Mesendoderm (in vitro differentiated cells): ENCODE data around the gene DCK. TPM values are rescaled to one million over a fixed set of nuclear protein-coding genes. Genes with fewer than 3 reads are reported as not detected.

Source experiments
- DNase-seq: peaks from one replicate; pipeline ENCODE4 v3.0.0; 2013
- H2AK5ac ChIP-seq: 2 replicates; pipeline ENCODE4 v1.6.1; 2013; ENCODE audit warnings: low read length, inconsistent platforms
- H2BK120ac ChIP-seq: 2 replicates; pipeline ENCODE4 v1.6.1; 2013; ENCODE audit warnings: low read depth, mild to moderate bottlenecking, low read length, moderate library complexity, mixed read lengths
- H2BK15ac ChIP-seq: replicated peaks from 2 replicates; pipeline ENCODE4 v1.6.1; 2013; ENCODE audit warnings: low read depth, mild to moderate bottlenecking, moderate library complexity
- H2BK5ac ChIP-seq: 2 replicates; pipeline ENCODE4 v1.6.1; 2013; ENCODE audit warnings: low read length, inconsistent platforms
- H3K18ac ChIP-seq: 2 replicates; pipeline ENCODE4 v1.6.1; 2013; ENCODE audit warnings: mild to moderate bottlenecking, low read length, mixed read lengths
- H3K23ac ChIP-seq: one replicate; pipeline ENCODE4 v1.6.1; 2013; ENCODE audit warnings: low read length
- H3K27ac ChIP-seq: 2 replicates; pipeline ENCODE4 v1.5.1; 2013; ENCODE audit warnings: low read depth, mild to moderate bottlenecking, inconsistent platforms, low read length, moderate library complexity
- H3K27me3 ChIP-seq: 2 replicates; pipeline ENCODE4 v1.6.1; 2013; ENCODE audit warnings: low read length, control low read depth, mild to moderate bottlenecking, inconsistent platforms; ENCODE audit not compliant: insufficient read depth, poor library complexity
- H3K36me3 ChIP-seq: 2 replicates; pipeline ENCODE4 v1.6.1; 2013; ENCODE audit warnings: low read length, inconsistent platforms; ENCODE audit not compliant: control insufficient read depth, insufficient read depth
- H3K4ac ChIP-seq: one replicate; pipeline ENCODE4 v1.6.1; 2013; ENCODE audit warnings: low read depth, mild to moderate bottlenecking, low read length, moderate library complexity
- H3K4me1 ChIP-seq: 2 replicates; pipeline ENCODE4 v1.6.1; 2013; ENCODE audit warnings: low read depth, low read length, inconsistent platforms; ENCODE audit not compliant: control insufficient read depth
- H3K4me2 ChIP-seq: 2 replicates; pipeline ENCODE4 v1.6.1; 2013; ENCODE audit warnings: low read length
- H3K4me3 ChIP-seq: 2 replicates; pipeline ENCODE4 v1.5.1; 2013; ENCODE audit warnings: mild to moderate bottlenecking, low read length
- H3K56ac ChIP-seq: one replicate; pipeline ENCODE4 v1.6.1; 2013; ENCODE audit warnings: low read length
- H3K79me1 ChIP-seq: 2 replicates; pipeline ENCODE4 v1.6.1; 2013; ENCODE audit warnings: low read length, inconsistent platforms
- H3K79me2 ChIP-seq: 2 replicates; pipeline ENCODE4 v1.6.1; 2013; ENCODE audit warnings: mild to moderate bottlenecking, low read length; ENCODE audit not compliant: control insufficient read depth, insufficient read depth
- H3K9ac ChIP-seq: 2 replicates; pipeline ENCODE4 v1.6.1; 2013; ENCODE audit warnings: low read length, inconsistent platforms
- H4K5ac ChIP-seq: one replicate; pipeline ENCODE4 v1.6.1; 2013; ENCODE audit warnings: low read length
- H4K8ac ChIP-seq: one replicate; pipeline ENCODE4 v1.6.1; 2013; ENCODE audit warnings: low read depth, mild to moderate bottlenecking, control low read depth, low read length, moderate library complexity
- WGBS: extraction: QIAGEN DNeasy Blood & Tissue Kit; methylation state at CpG from one replicate; pipeline ENCODE4 v1.1.7; 2013; ENCODE audit warnings: low lambda C conversion rate, missing lambda C conversion rate; ENCODE audit not compliant: insufficient coverage; ENCODE audit errors: extremely low coverage; 5-methylcytosine and 5-hydroxymethylcytosine counted together
- polyA plus RNA-seq, 2 experiments: library from polyadenylated mRNA; stranded (reverse); fragments of 200-250 nt; gene quantifications; one replicate each; pipeline ENCODE4 v1.2.3, GENCODE V29; 2013

The DCK gene
- 13.1 TPM for polyA plus RNA-seq (2013, experiment 1 of 2)
- polyA plus RNA-seq (2013, experiment 2 of 2) = 13.9 TPM

DNA sequence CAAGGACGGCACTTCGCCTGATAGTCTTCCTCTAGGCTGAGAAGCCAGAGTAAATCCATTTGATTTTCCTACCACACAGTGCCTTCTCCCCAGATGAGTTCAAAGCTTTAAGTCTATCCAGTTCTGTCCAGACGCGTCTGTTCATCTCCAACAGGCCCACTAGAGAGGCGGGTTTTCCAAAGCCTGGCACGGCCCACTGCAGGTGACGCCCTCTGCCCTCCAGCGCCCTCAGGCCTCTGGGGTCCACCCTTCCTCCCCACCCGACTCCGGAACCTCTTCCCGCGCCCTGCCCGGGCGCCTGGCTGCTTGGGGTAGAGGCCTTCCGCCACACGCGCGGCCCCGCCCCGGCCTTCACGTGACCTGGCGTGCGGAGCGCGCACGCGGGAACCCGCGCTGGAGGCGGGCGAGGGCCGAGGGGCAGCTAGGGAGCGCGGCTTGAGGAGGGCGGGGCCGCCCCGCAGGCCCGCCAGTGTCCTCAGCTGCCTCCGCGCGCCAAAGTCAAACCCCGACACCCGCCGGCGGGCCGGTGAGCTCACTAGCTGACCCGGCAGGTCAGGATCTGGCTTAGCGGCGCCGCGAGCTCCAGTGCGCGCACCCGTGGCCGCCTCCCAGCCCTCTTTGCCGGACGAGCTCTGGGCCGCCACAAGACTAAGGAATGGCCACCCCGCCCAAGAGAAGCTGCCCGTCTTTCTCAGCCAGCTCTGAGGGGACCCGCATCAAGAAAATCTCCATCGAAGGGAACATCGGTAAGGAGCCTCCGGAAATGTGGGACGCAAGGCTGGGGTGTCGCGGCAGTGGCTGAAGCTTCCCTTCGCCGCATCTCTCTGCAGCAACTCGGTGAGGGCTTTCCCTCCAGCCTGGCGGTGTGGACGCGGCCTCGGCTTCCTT is at the start of gene DCK:
TSS of gene DCK (plus strand) at position 469 of the 888 bp plus-strand sequence. CDS start at position 656, 187 bp downstream.
- peak; percentile 96 for DNase-seq
- peaks cover 4% of the 10 kb centered on the region for H3K4me1 ChIP-seq
- WGBS = no CpG with 5 or more reads among the region's 74 CpGs

DNA sequence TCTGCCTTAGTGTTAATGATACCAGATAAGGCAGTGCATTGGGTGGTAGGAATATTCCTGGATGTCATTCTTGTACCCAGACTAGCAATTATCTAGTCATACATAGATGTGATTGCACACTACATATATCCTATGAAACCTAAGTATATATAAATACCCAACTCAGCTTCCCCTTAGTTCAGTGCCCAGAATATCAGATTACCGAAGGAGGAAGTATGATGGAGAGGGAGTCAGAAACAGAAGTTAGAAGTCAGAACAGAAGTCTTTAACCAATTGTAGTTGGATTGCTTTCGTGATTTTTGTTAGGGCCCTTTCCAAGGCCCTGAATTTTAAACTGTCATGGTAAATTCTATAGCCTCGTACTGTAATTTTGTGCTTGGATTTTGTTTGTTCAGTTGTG is 48.4 kb upstream of the DCK start:
- no CpG with 5 or more reads among the region's 3 CpGs for WGBS
- H3K27ac ChIP-seq = no peak overlapping the region

More for the DNA sequence above, at the start of gene DCK:
- Histone ChIP-seq H3K27me3 (no peaks in the 10 kb centered on the region), H3K9ac (peak within 1 kb of the TSS; percentile 99), H4K8ac (no peak within 1 kb of the TSS), H2BK5ac (peak within 1 kb of the TSS; percentile 27), H3K27ac (peak within 1 kb of the TSS; percentile 49), H2BK120ac (no peak within 1 kb of the TSS), H3K4me3 (peak within 1 kb of the TSS; percentile 88), H3K56ac (peak within 1 kb of the TSS; percentile 99), H3K79me2 (peaks cover 29% of the 10 kb centered on the region), H3K4me2 (peak within 1 kb of the TSS; percentile 29), H3K79me1 (peaks cover 5% of the 10 kb centered on the region), H2AK5ac (peak within 1 kb of the TSS; percentile 25), H4K5ac (peak within 1 kb of the TSS; percentile 91), H3K36me3 (no peaks in the 10 kb centered on the region), H3K18ac (peak within 1 kb of the TSS; percentile 11), H2BK15ac (no peak within 1 kb of the TSS), H3K23ac (peak within 1 kb of the TSS; percentile 29), H3K4ac (peak within 1 kb of the TSS; percentile 61)

GRCh38 chr4:70945452-70946055 is 47.9 kb upstream of the DCK start:
- peaks cover 7% of the 10 kb centered on the region for H3K79me1 ChIP-seq
- no peak overlapping the region for H2BK15ac ChIP-seq
- no peak overlapping the region for H2BK120ac ChIP-seq
- H3K4ac ChIP-seq = no peak overlapping the region
- H3K9ac ChIP-seq = no peak overlapping the region
- no peak overlapping the region for H3K4me2 ChIP-seq
- H3K27ac ChIP-seq = no peak overlapping the region
- no peak overlapping the region for H3K18ac ChIP-seq
- H3K4me1 ChIP-seq = no peaks in the 10 kb centered on the region
- DNase-seq = no peak
- no CpG with 5 or more reads among the region's 3 CpGs for whole genome bisulfite sequencing
- H3K36me3 ChIP-seq = no peaks in the 10 kb centered on the region
- no peak overlapping the region for H4K5ac ChIP-seq
- peaks cover 13% of the 10 kb centered on the region for H3K79me2 ChIP-seq
- no peak overlapping the region for H3K4me3 ChIP-seq
- no peak overlapping the region for H3K23ac ChIP-seq
- H3K27me3 ChIP-seq = no peaks in the 10 kb centered on the region
- H4K8ac ChIP-seq = no peak overlapping the region
- H2BK5ac ChIP-seq = no peak overlapping the region
- H3K56ac ChIP-seq = no peak overlapping the region
- no peak overlapping the region for H2AK5ac ChIP-seq

More for the DNA sequence above, 48.4 kb upstream of the DCK start:
- Histone ChIP-seq H3K36me3 (no peaks in the 10 kb centered on the region), H3K4me3 (no peak overlapping the region), H2BK120ac (no peak overlapping the region), H4K5ac (no peak overlapping the region), H3K18ac (no peak overlapping the region), H3K4me1 (no peaks in the 10 kb centered on the region), H3K79me1 (peaks cover 7% of the 10 kb centered on the region), H3K79me2 (peaks cover 14% of the 10 kb centered on the region), H3K27me3 (no peaks in the 10 kb centered on the region), H2AK5ac (no peak overlapping the region), H3K23ac (no peak overlapping the region), H2BK5ac (no peak overlapping the region), H3K9ac (no peak overlapping the region), H2BK15ac (no peak overlapping the region), H3K4me2 (no peak overlapping the region), H4K8ac (no peak overlapping the region), H3K4ac (no peak overlapping the region), H3K56ac (no peak overlapping the region)
- no peak for DNase-seq

GRCh38 chr4:70946939-70947338 is 46.5 kb upstream of the DCK start:
- Histone ChIP-seq H2BK5ac (no peak overlapping the region), H2BK120ac (no peak overlapping the region), H3K27ac (no peak overlapping the region), H3K4me3 (no peak overlapping the region), H3K56ac (no peak overlapping the region), H2AK5ac (no peak overlapping the region), H3K23ac (no peak overlapping the region), H3K9ac (no peak overlapping the region), H2BK15ac (no peak overlapping the region), H4K5ac (no peak overlapping the region), H3K4ac (no peak overlapping the region), H3K4me1 (no peaks in the 10 kb centered on the region), H3K27me3 (no peaks in the 10 kb centered on the region), H3K79me2 (peaks cover 18% of the 10 kb centered on the region), H3K79me1 (peaks cover 7% of the 10 kb centered on the region), H3K4me2 (no peak overlapping the region), H3K36me3 (no peaks in the 10 kb centered on the region), H3K18ac (no peak overlapping the region), H4K8ac (no peak overlapping the region)
- no peak for DNase-seq
- WGBS = no CpG with 5 or more reads among the region's 4 CpGs

DNA sequence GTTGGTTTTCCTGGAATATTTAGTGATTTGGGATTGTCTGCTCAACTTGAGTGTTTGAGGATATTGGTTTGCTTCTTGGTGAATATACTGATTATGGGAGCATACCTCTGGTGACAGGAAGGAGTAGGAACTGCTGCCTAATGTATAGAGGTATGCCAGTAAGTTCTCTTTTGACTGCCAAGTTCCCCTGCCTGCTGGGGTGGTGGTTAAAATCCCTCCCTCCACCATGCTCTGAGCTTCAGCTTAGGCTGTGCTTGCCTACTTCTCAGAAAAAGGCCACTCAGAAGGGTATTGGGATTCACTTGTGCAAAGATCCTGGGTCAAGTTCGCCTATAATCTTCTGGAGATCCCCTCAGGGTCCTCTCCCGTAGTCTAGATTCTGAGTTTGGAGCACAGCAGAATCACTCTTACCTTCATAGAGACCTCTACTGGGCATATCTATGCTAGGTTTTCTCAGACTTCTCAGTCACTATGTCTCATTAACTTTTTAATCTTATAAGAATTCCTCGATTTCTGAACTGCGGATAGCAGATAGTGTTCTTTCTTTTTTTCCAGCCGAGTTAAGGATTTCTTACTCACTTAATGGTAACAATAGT is 44.7 kb upstream of the DCK start:
- Histone ChIP-seq H2BK5ac (no peak overlapping the region), H3K4me2 (no peak overlapping the region), H4K5ac (no peak overlapping the region), H3K23ac (no peak overlapping the region), H2BK15ac (no peak overlapping the region), H3K4me3 (no peak overlapping the region), H4K8ac (no peak overlapping the region), H3K56ac (no peak overlapping the region), H3K79me1 (peaks cover 6% of the 10 kb centered on the region), H3K36me3 (no peaks in the 10 kb centered on the region), H2BK120ac (no peak overlapping the region), H3K27me3 (no peaks in the 10 kb centered on the region), H2AK5ac (no peak overlapping the region), H3K18ac (no peak overlapping the region), H3K4ac (no peak overlapping the region), H3K9ac (no peak overlapping the region), H3K4me1 (no peaks in the 10 kb centered on the region), H3K79me2 (peaks cover 17% of the 10 kb centered on the region), H3K27ac (no peak overlapping the region)
- peak; percentile 21 for DNase-seq
- WGBS = no CpG with 5 or more reads among the region's 5 CpGs
